Mesendoderm (in vitro differentiated cells): Measurements from ENCODE around the gene MAP3K8.
A peak's percentile ranks its signal among the peaks of the same experiment; 100 is the strongest.
"Not testable (repeated sequence)": the region's sequence is repeated elsewhere in the genome, so short reads cannot be mapped to it uniquely, and the experiment has no call there.

ENCODE experiments used
- DNase-seq: peaks from one replicate; pipeline ENCODE4 v3.0.0; 2013
- H2AK5ac ChIP-seq: 2 replicates; pipeline ENCODE4 v1.6.1; 2013; ENCODE audit warnings: low read length, inconsistent platforms
- H2BK120ac ChIP-seq: 2 replicates; pipeline ENCODE4 v1.6.1; 2013; ENCODE audit warnings: low read depth, mild to moderate bottlenecking, low read length, moderate library complexity, mixed read lengths
- H2BK15ac ChIP-seq: replicated peaks from 2 replicates; pipeline ENCODE4 v1.6.1; 2013; ENCODE audit warnings: low read depth, mild to moderate bottlenecking, moderate library complexity
- H2BK5ac ChIP-seq: 2 replicates; pipeline ENCODE4 v1.6.1; 2013; ENCODE audit warnings: low read length, inconsistent platforms
- H3K18ac ChIP-seq: 2 replicates; pipeline ENCODE4 v1.6.1; 2013; ENCODE audit warnings: mild to moderate bottlenecking, low read length, mixed read lengths
- H3K23ac ChIP-seq: one replicate; pipeline ENCODE4 v1.6.1; 2013; ENCODE audit warnings: low read length
- H3K27ac ChIP-seq: 2 replicates; pipeline ENCODE4 v1.5.1; 2013; ENCODE audit warnings: low read depth, mild to moderate bottlenecking, inconsistent platforms, low read length, moderate library complexity
- H3K27me3 ChIP-seq: 2 replicates; pipeline ENCODE4 v1.6.1; 2013; ENCODE audit warnings: low read length, control low read depth, mild to moderate bottlenecking, inconsistent platforms; ENCODE audit not compliant: insufficient read depth, poor library complexity
- H3K36me3 ChIP-seq: 2 replicates; pipeline ENCODE4 v1.6.1; 2013; ENCODE audit warnings: low read length, inconsistent platforms; ENCODE audit not compliant: control insufficient read depth, insufficient read depth
- H3K4ac ChIP-seq: one replicate; pipeline ENCODE4 v1.6.1; 2013; ENCODE audit warnings: low read depth, mild to moderate bottlenecking, low read length, moderate library complexity
- H3K4me1 ChIP-seq: 2 replicates; pipeline ENCODE4 v1.6.1; 2013; ENCODE audit warnings: low read depth, low read length, inconsistent platforms; ENCODE audit not compliant: control insufficient read depth
- H3K4me2 ChIP-seq: 2 replicates; pipeline ENCODE4 v1.6.1; 2013; ENCODE audit warnings: low read length
- H3K4me3 ChIP-seq: 2 replicates; pipeline ENCODE4 v1.5.1; 2013; ENCODE audit warnings: mild to moderate bottlenecking, low read length
- H3K56ac ChIP-seq: one replicate; pipeline ENCODE4 v1.6.1; 2013; ENCODE audit warnings: low read length
- H3K79me1 ChIP-seq: 2 replicates; pipeline ENCODE4 v1.6.1; 2013; ENCODE audit warnings: low read length, inconsistent platforms
- H3K79me2 ChIP-seq: 2 replicates; pipeline ENCODE4 v1.6.1; 2013; ENCODE audit warnings: mild to moderate bottlenecking, low read length; ENCODE audit not compliant: control insufficient read depth, insufficient read depth
- H3K9ac ChIP-seq: 2 replicates; pipeline ENCODE4 v1.6.1; 2013; ENCODE audit warnings: low read length, inconsistent platforms
- H4K5ac ChIP-seq: one replicate; pipeline ENCODE4 v1.6.1; 2013; ENCODE audit warnings: low read length
- H4K8ac ChIP-seq: one replicate; pipeline ENCODE4 v1.6.1; 2013; ENCODE audit warnings: low read depth, mild to moderate bottlenecking, control low read depth, low read length, moderate library complexity
- WGBS: extraction: QIAGEN DNeasy Blood & Tissue Kit; methylation state at CpG from one replicate; pipeline ENCODE4 v1.1.7; 2013; ENCODE audit warnings: low lambda C conversion rate, missing lambda C conversion rate; ENCODE audit not compliant: insufficient coverage; ENCODE audit errors: extremely low coverage; 5-methylcytosine and 5-hydroxymethylcytosine counted together

MAP3K8 gene

GRCh38 chr10:30472414-30473155 lies 38.6 kb downstream of the MAP3K8 start:
- H2BK15ac ChIP-seq: no peak overlapping the region
- H2AK5ac ChIP-seq: no peak overlapping the region
- H3K79me1 ChIP-seq: no peaks in the 10 kb centered on the region
- no peak overlapping the region for H4K5ac ChIP-seq
- no peak overlapping the region for H3K4ac ChIP-seq
- H3K56ac ChIP-seq: no peak overlapping the region
- H3K9ac ChIP-seq: no peak overlapping the region
- H4K8ac ChIP-seq: no peak overlapping the region
- H3K27me3 ChIP-seq: no peaks in the 10 kb centered on the region
- H3K18ac ChIP-seq: no peak overlapping the region
- no peak overlapping the region for H2BK120ac ChIP-seq
- H3K79me2 ChIP-seq: no peaks in the 10 kb centered on the region
- WGBS: no CpG with 5 or more reads among the region's 4 CpGs
- no peaks in the 10 kb centered on the region for H3K4me1 ChIP-seq
- H2BK5ac ChIP-seq: no peak overlapping the region
- H3K27ac ChIP-seq: no peak overlapping the region
- no peak overlapping the region for H3K23ac ChIP-seq
- no peaks in the 10 kb centered on the region for H3K36me3 ChIP-seq
- H3K4me3 ChIP-seq: no peak overlapping the region
- no peak for DNase-seq
- H3K4me2 ChIP-seq: no peak overlapping the region

GRCh38 chr10:30475515-30475914 lies 41.5 kb downstream of the MAP3K8 start:
- not testable (repeated sequence) for H3K27me3 ChIP-seq, H3K18ac ChIP-seq, H3K9ac ChIP-seq, H2BK120ac ChIP-seq, H3K4me1 ChIP-seq, H2BK5ac ChIP-seq, H3K79me1 ChIP-seq, H3K36me3 ChIP-seq, H3K79me2 ChIP-seq, H3K23ac ChIP-seq, H4K8ac ChIP-seq, H2BK15ac ChIP-seq, H3K4me3 ChIP-seq, H2AK5ac ChIP-seq, H3K4ac ChIP-seq, DNase-seq, H3K56ac ChIP-seq, H3K4me2 ChIP-seq, H3K27ac ChIP-seq, H4K5ac ChIP-seq
- WGBS: no CpG with 5 or more reads among the region's 5 CpGs

DNA sequence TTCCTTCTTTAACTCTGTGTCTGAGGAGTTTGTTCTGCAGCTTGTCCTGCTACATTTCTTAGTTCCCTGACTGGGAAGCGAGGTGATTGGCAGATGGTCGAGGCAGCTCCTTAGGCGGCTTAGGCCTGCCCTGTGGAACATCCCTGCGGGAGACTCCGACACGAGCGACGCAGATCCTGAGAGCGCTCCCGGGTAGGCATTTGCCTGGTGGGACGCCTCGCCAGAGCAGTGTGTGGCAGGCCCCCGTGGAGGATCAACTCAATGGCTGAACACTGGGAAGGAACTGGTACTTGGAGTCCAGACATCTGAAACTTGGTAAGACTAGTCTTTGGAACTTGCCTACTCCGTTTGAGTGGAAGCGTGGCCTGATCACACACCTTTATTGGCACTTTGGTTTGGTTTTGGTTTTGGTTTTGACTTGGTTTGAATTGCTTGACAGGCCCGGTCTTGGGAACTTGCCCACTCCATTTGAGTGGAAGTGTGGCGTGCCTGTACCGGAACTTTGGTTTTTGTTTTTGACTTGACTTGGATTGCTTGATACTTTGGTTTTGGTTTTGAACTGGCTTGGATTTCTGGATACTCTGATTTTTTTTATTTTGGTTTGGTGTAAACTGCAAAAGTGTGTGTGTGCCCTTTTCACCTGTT lies 42.6 kb downstream of the MAP3K8 start:
- Histone ChIP-seq H2BK15ac (no peak overlapping the region), H3K79me2 (no peaks in the 10 kb centered on the region), H3K36me3 (no peaks in the 10 kb centered on the region), H3K23ac (no peak overlapping the region), H3K27ac (no peak overlapping the region), H2BK120ac (no peak overlapping the region), H3K56ac (no peak overlapping the region), H2BK5ac (no peak overlapping the region), H2AK5ac (no peak overlapping the region), H3K4me3 (no peak overlapping the region), H3K18ac (no peak overlapping the region), H3K9ac (no peak overlapping the region), H4K8ac (no peak overlapping the region), H3K79me1 (no peaks in the 10 kb centered on the region), H4K5ac (no peak overlapping the region), H3K4me1 (no peaks in the 10 kb centered on the region), H3K4ac (no peak overlapping the region), H3K4me2 (no peak overlapping the region), H3K27me3 (no peaks in the 10 kb centered on the region)
- no CpG with 5 or more reads among the region's 18 CpGs for WGBS
- DNase-seq: peak; percentile 13

- H3K23ac ChIP-seq, H3K36me3 ChIP-seq, H2BK5ac ChIP-seq, H3K27me3 ChIP-seq, H3K4me3 ChIP-seq, H3K27ac ChIP-seq, H2AK5ac ChIP-seq, H3K9ac ChIP-seq, H3K79me1 ChIP-seq, H4K8ac ChIP-seq, H3K4me2 ChIP-seq, H3K56ac ChIP-seq, H3K4me1 ChIP-seq, H4K5ac ChIP-seq, H3K18ac ChIP-seq, H3K4ac ChIP-seq, H2BK15ac ChIP-seq, DNase-seq, H3K79me2 ChIP-seq, H2BK120ac ChIP-seq: not testable (repeated sequence)
- WGBS: no CpG with 5 or more reads among the region's 8 CpGs
Measured at GRCh38 chr10:30479513-30479912, 45.5 kb downstream of the MAP3K8 start.

DNA sequence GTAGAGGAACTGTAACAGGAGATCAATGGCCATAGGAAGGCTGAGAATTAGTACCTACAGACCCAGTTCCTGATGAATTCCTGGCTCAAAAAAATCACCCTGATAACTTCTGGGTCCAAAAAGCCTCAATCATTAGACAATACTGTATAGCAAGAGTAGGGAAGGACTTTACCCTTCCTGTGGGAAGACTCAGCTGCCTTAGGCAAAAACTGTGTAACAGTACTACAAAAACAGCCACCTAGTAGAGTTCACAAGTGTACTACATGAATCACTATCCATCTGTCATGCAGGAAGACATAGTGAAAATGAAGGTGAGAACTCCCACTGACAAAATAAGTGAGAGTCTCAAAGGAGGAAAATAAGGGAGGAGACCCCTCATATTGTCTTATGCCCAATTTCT lies 47.6 kb downstream of the MAP3K8 start:
- no peaks in the 10 kb centered on the region for H3K79me2 ChIP-seq
- H4K5ac ChIP-seq: no peak overlapping the region
- no peak overlapping the region for H3K27ac ChIP-seq
- no peak overlapping the region for H3K9ac ChIP-seq
- H3K23ac ChIP-seq: no peak overlapping the region
- no peak overlapping the region for H3K4me2 ChIP-seq
- no peak overlapping the region for H3K4me3 ChIP-seq
- no peak overlapping the region for H2BK120ac ChIP-seq
- H3K36me3 ChIP-seq: no peaks in the 10 kb centered on the region
- no peak for DNase-seq
- no peak overlapping the region for H3K18ac ChIP-seq
- no peak overlapping the region for H2BK15ac ChIP-seq
- no peaks in the 10 kb centered on the region for H3K27me3 ChIP-seq
- H2AK5ac ChIP-seq: no peak overlapping the region
- H3K4me1 ChIP-seq: no peaks in the 10 kb centered on the region
- H4K8ac ChIP-seq: no peak overlapping the region
- no peaks in the 10 kb centered on the region for H3K79me1 ChIP-seq
- H3K56ac ChIP-seq: no peak overlapping the region
- no peak overlapping the region for H3K4ac ChIP-seq
- no peak overlapping the region for H2BK5ac ChIP-seq

DNA sequence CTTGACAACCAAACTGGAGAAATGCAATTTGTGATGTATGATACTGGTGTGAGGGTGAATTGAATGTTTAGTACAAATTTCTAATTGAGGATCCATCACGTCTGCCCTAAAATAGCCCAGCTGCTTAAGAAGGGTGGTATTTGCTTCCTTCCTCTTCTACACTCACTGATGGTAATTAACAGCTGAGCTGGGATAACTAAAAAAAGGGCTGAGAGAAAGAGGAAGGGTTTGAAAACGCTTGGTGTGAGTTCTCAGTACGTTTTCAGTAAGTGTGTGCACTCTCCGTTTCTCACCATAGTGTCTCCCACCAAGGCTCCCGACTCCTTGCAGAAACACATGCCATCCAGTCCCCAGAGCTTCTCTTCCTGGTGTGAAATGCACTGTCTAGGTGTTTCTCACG lies 54.3 kb downstream of the MAP3K8 start:
- no peak for DNase-seq
- WGBS: no CpG with 5 or more reads among the region's 6 CpGs
- no peak overlapping the region for H3K4ac ChIP-seq

More for the DNA sequence above, 54.3 kb downstream of the MAP3K8 start:
- Histone ChIP-seq H4K5ac (no peak overlapping the region), H3K18ac (no peak overlapping the region), H2BK5ac (no peak overlapping the region), H3K36me3 (no peaks in the 10 kb centered on the region), H3K23ac (no peak overlapping the region), H3K4me2 (no peak overlapping the region), H4K8ac (no peak overlapping the region), H2BK120ac (no peak overlapping the region), H3K79me1 (no peaks in the 10 kb centered on the region), H3K9ac (no peak overlapping the region), H3K4me1 (no peaks in the 10 kb centered on the region), H3K27ac (no peak overlapping the region), H3K79me2 (no peaks in the 10 kb centered on the region), H3K56ac (no peak overlapping the region), H2BK15ac (no peak overlapping the region), H2AK5ac (no peak overlapping the region), H3K27me3 (no peaks in the 10 kb centered on the region), H3K4me3 (no peak overlapping the region)
